Measurements from ENCODE around the gene SIPA1L2. TPM values are rescaled to one million over a fixed set of nuclear protein-coding genes. Genes with fewer than 3 reads are reported as not detected.

The SIPA1L2 gene
- total RNA-seq, 1 donor from 2014 or later = 3.0 TPM

DNA sequence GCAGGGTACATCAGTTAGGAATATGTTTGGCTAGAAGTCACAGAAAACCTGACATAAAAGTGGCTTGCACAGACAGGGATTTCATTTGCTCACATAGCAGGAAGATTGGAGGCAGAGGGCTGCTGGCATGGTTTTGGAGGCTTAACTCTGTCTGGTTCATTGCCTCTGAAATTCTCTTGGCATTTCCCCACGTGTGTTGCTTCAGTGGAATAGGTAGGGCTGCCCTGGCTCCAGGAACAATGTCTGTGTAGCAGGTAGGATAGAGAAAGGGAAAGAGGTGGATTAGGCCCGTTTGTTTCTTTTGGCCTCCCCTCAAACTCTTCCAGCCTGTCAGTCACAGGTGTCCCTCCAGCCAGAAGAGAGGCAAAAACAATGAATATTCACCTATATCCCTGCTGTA, 20.5 kb upstream of the SIPA1L2 start:
- DNase-seq (ENCODE audit: low read depth in 2 of 2) = no peak

DNA sequence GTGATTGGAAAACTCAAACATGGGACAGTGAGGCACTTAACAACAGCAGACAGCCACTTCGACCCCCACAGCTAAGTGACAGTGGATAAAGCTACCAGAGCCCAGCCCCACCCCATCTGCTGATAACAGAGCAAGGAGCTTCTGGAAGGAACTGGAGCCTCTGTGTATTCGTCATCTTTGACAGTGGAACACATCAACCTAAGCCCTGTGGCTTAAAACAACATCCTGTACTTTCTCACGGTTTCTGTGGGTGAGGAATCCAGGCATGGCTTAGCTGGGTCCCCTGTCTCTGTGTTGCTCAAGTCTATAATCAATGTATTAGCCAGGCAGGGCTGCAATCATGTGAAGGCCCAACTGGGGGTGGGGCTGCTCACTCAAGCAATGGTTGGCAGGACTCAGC, 18.4 kb upstream of the SIPA1L2 start:
- peak in 1 of 2 donors; percentile 47 for DNase-seq (ENCODE audit: low read depth in 2 of 2)

DNA sequence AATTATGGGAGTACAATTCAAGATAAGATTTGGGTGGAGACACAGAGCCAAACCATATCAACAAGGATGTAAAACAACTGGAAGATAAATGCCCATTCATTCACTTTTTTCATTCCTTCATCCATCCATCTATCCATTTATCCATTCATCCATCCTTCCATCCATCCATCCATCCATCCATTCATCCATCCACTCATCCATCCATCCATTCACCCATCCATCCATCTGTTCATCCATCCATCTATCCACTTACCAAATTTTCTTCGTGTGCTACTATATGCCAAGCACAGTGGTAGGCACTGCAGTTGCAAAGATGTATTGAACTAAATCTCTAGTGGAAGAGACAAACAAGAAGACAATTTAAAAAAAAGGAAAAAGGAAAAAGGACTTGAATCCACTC, 14.3 kb upstream of the SIPA1L2 start:
- no peak for DNase-seq (ENCODE audit: low read depth in 2 of 2)

DNA sequence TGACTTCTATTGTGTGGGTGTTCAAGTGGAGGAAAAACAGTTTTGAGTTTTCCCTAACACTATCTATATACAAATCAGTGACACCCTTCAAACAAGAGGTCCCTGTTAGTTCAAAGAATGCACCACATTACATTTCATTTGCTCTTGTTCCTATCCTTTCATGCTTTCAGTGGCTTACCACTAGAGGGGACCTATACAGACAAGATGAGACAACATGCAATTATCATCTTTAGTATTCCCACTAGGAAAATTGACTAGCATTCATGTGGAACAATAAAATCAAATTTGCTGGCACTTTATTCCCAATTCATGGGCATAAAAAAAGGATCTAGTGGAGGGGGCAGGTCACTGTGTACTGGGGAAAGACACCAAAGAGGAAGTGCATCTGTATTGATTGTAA, 13.3 kb upstream of the SIPA1L2 start:
- no peak for DNase-seq (ENCODE audit: low read depth in 2 of 2)

DNA sequence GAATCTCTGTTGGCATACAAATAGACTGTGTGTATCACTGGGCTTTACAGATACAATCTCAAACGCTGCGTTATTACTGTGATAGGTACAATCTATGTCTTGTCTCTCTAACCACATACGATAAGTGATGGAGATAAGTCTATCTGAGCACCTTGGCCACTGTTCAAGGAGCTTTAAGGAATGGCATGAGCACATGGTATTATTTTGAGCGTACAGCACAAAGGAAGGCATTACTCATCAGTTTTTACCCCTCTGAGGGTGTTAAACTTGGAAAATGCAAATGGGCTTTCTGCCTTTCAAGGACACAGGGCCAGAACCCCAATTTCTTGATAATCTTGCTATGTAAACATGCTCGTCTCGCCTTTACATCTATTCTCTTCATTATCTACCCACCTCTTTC, 11.6 kb upstream of the SIPA1L2 start:
- no peak for DNase-seq (ENCODE audit: low read depth in 2 of 2)

DNA sequence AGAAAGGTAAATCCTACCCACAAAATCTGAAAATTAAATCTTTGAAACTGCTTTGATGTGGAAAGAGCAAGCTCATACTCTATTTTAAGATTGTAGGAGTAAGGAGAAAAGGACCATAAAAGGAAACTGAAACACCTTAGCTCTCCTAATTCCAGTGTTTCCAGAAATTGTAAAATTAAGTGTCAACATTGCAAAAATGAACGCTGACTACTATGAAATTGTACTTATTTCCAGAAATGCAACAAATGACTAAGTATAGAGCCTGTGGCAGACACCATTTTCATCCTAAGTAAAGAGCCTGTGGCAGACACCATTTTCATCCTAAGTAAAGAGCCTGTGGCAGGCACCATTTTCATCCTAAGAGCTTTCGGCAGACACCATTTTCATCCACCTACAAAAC, 6.9 kb upstream of the SIPA1L2 start:
- no peak for DNase-seq (ENCODE audit: low read depth in 2 of 2)

DNA sequence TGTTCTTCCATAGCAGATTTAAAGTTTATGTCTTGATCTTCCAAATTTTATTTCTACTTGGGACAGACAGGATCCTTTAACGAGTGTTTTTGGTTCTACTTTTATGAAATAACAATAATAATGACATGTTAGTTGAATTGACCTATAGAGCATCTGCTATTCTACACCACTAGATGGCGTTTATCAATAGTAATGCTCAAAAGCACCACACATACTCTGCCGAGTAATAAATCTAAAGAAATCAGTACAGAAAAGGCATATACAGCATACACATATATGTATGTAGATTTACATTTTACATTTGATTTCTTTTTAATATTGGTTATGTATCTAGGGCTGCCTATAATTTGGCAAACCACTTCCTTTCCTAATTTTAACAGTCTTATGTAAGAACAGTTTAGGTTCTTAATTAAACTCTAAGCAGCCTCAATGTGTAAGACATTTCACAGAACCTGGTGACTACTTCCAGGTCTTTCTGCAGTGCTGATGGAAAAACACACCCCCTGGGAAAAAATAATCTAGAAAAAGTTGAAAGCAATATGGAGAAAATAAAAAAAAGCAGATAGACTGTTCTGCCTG, 5.9 kb upstream of the SIPA1L2 start:
- peak; percentile 70 to 71 for DNase-seq (ENCODE audit: low read depth in 2 of 2)

DNA sequence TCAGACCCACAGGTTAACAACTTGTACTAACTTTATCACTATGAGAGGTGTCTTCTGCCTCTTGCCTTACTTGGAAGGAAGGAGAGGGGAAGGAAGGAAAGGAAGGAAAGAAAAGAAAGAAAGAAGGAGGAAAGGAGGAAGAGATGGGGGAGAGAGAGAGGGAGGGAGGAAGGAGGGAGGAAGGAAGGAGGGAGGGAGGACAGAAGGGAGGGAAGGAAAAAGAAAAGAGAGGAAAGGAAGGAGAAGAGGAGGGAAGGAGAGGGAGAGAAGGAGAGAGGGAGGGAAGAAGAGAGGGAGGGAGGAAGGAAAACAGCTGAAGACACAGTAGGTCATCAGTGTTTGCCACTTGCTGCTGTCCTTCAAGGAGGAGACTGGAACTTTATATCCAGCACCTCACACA, 5.3 kb upstream of the SIPA1L2 start:
- DNase-seq (ENCODE audit: low read depth in 2 of 2) = no peak

DNA sequence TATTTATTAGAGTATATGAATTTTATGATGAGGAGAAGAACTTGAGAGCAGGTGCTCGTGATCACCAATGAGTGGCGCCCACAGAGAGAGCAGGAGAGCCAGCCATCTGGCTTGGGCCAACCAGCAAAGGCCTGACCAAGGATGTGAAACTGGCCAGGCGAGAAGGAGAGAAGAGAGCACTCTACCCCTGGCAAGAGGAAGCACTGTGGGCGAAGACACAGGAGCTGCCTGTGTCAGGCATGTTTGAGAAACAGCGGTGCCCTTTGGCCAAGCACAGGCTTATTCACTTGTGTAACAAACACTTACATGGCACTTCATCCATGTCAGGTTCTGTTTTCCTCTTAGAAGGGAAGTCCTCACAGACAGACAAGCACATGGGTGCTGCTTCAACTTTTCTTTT, 4.2 kb upstream of the SIPA1L2 start:
- no peak for DNase-seq (ENCODE audit: low read depth in 2 of 2)

DNA sequence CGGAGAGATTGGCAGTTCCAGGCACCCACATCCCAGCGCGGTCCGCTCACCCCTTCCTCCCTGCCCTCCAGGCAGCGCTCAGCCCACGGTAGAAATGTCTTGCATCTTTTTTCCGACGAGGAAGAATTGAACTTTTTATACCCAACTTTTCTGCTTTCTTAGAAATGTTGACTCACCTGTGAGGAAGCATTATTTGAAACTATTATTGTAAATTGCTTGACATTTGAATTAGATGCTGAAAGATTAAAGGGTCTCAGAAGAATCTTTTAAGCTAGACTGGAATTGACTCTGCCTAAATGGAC, 912 bp upstream of the SIPA1L2 start:
- no peak for DNase-seq (ENCODE audit: low read depth in 2 of 2)

DNA sequence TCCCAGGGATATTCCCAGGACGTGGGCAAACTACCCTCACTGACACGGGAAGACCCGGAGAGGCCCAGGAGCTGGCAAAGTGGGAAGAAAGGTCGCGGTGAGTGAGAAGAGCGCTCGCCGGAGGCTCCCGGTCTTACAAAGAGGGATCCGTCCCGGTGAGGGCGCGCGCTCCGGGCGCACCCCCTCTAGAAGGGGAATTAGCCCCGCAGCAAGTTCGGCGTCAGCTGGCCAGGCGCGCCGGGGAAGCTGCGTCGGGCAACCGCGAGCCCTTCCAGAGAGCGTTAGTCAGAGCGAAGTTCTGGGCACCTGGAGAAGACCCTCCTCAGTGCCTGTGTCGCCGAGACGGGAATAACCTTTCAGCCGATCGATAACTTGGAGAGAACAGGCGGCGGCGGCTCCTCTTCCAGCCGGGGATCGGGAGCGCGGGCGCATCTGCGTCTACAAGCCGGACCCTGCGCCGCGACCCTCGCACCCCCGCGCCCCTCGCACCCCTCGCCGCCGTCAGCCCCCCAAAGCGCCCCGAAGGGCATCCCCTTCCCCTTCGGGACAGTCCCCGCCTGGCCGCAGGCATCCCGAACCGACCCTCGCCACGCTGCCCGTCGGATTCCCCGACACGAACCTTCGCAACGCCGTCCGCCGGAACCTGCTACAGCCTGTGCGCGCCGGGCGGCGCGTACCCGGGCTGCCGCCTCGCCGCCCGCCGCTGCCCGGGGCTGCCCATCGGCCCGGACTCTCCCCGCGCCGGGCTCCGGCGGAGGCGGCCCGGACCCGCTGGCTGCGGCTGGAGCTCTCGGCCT, 485 bp downstream of the SIPA1L2 start:
- DNase-seq (ENCODE audit: low read depth in 2 of 2) = peak; percentile 6 to 46

DNA sequence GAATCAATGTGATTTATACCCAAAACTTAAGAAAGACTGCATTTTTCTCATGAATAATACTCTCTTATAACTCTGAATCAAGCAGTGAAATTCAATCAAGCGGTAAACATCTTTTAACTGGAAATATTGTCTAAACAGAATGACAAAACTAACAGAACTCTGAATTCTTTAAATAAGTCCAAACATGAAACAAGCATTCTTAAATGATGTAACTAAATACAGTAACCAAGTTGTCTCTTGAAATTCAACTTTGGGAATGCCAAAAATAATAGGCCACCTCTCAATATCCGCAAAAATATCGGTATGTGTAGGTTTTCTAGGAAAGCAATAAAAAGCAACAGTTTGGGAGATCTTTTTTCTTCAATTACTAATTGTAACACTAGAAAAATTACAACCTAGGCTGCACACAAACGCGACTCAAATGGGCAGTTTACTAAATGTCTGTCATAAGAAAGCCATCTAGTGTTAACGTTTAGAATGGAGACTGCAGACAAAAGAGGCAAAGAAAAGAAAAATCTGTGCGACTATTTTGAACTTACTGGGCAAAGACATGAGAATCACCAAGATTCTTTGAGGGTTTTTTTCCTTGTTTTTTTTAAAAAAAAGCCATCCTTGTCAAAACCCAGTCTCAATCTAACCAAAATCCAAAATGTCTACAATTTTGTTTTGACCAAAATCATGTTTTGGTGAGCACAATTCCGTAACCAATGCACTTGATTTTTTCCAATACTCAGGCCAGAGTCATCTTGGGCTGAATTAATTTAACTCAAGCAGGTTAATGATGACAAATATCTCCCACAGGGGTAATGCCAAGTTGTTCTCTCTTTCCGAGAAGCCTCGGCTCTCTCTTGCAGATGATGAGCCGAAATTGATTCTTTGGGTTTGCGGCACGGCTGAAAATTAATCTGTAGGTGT, 1.3 kb downstream of the SIPA1L2 start:
- peak; percentile 41 to 72 for DNase-seq (ENCODE audit: low read depth in 2 of 2)

DNA sequence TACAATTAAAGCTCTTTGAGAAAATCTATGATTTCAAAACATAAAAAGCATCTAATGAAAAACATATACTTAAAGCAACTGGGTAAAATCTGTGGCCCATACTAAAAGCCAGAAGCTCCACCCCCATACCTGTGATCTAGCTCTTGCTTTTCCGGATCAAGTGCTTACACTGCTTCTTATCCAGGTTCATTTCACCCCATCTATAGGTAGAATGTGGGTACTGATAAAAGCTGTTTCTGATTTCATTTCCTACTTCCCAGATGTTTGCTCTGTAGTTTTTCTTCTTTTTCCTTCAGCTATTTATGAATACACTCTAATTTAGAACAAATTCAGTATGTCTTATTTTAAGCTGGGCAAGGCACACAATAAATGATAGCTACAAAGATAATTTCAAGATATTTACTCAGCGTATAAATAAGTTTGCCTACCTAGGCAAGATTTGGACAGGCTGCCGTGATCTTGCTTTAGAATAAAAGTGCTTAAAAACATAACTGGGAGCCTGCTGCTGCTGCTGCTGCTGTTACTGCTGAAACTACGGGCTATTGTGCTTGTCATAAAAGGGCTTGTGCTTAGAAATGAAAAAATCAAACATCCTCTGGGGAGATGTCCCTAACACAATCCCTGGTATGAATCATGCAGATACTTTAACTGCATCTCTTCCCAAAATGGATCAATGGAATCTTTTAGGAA, 2.1 kb downstream of the SIPA1L2 start:
- DNase-seq (ENCODE audit: low read depth in 2 of 2) = peak; percentile 22 to 52

DNA sequence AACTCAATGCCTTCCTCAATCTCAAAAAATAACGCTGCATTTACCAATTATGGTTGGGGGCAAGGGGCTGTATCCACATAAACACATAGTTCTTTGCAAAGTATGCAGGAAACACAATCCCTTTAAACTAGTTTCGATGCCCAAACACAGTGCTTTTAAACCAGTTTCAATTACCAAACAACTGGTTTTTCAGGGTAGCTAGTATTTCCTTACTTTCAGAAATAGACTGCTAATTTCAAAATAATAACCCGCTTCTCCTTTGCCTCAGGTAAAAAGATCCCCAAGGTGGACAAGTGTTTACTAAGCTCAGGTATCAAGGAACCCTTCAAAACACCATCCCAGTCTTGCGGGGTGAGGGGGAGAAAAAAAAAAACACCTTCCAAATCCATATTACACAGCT, 2.8 kb downstream of the SIPA1L2 start:
- DNase-seq (ENCODE audit: low read depth in 2 of 2) = no peak

DNA sequence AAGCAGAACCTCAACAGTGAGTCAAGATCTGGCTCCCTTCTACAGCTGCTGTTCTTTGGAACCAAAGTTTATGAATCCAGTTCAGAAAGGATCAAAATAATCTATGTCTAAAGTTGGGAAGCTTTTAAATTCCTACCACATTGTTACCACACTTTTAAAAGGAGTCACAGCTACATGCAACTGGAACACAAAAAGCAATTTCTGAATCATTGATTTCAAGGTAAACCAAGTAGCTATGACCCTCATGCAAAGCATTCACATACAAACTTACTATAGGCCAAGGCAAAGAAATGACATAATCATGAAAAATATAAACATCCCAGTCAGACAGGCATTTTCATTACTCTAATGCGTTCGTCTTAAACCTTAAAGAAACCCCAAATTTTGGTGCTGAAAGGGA, 3.5 kb downstream of the SIPA1L2 start:
- DNase-seq (ENCODE audit: low read depth in 2 of 2) = no peak

DNA sequence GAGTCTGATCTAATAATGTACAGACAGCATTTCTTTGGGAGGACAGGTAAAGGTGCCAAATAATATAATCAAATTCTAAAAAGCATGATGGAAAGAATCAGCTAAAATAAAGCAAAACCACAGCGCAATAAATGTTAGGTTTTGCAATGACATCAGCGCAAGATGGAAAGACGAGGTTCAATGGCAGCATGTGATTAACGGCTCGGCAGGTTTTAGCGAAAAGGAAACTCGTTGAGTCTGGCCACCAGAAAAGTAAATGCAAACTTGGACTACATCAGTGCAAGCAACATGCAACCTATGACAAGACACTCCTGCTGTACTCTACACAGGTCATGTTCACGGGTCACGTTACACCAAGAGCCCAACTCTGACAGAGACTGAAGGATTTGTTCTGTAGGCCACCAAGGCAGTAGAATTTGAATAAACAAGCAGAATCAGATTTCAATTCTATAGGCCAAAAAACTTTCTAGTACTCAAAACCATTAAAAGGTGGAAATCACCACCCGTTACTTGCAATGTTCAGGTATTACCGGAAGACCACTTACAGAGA, 4.5 kb downstream of the SIPA1L2 start:
- DNase-seq (ENCODE audit: low read depth in 2 of 2) = no peak

DNA sequence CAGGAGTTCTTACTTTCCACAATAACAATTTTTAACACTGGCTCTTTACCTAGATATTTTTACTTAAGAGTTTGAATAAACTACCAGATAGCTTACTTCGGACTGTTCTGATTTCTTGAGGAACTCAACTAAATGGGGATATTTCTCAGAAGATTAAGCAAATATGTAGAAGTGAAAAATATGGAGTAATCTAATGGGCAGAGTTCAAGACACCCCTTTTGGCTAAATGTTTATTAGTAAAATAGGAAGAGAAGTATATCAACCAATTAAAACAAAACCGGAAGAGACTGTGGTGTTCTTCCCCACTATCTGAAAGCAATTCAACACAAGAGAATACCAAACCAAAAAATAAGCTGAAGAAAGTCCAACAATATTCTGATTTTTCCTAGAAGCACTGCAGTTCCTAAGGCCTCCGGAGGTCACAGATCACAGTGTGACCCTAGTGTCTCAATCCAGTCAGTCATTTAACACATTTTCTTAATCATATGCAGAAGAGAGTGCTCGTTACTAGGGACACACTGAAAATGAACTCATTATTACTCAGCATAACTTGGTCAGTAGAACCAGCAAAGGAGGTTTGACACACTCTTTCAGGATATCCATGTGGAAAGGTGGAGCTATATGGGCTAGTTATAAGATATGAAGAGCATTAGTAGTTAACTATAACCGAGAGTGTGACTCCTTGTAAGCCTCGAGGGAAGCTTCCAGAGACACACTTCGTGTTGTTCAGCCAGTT, 5.2 kb downstream of the SIPA1L2 start:
- peak in 1 of 2 donors; percentile 30 for DNase-seq (ENCODE audit: low read depth in 2 of 2)

DNA sequence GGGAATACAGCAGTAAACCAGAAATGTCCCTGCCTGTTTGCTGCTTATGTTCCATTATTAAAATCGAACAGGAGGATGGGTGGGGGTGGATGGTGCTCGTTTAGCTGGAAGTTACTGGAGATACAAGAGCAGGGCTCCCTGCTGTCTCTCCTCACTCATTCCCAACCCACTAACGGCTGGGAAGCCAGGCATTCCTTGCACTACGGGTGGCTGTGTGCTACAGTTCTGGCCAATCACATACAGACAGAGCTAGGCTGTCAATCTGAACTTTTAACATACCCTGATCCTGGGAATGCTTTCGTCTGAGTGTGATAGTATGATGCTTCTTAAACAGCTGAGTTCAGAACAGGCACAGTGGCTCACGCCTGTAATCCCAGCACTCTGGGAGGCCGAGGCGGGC, 7.0 kb downstream of the SIPA1L2 start:
- no peak for DNase-seq (ENCODE audit: low read depth in 2 of 2)

DNA sequence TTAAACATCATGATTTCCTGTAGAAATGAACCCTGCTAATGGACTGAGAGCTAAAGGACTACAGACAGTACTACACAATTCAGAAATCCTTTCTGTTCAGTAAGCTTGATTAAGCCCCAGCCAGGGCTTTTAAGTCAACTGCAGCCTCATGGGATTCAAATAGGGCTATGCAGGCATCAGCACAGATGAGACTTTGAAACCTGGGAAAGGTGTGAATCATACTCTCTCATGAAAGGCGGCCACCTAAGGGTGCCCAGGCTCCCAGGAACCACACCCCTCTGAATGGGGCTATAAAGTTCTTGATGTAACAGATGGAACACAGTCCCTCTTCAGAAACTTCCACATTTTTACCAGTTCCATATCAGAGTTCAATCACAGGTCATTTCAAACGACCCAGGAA, 7.6 kb downstream of the SIPA1L2 start:
- no peak for DNase-seq (ENCODE audit: low read depth in 2 of 2)

DNA sequence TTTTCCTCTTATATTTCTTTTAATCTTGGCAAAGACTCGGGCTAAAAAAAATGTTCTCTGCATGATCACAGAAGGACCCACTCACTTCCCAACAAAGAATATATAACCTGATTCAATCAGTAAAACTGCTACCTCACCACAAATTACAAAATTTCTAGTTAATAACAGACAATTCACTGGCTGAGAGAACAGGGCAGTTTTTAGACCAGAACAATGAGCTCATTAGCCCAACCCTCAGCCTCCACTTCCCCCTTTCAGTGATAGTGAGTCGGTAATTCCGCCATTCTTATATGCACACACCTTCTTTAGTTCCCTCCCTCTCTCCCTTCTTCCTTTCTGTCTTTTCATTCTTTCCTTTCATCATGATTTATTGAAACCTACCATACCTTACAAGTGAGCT, 8.9 kb downstream of the SIPA1L2 start:
- DNase-seq (ENCODE audit: low read depth in 2 of 2) = no peak

DNA sequence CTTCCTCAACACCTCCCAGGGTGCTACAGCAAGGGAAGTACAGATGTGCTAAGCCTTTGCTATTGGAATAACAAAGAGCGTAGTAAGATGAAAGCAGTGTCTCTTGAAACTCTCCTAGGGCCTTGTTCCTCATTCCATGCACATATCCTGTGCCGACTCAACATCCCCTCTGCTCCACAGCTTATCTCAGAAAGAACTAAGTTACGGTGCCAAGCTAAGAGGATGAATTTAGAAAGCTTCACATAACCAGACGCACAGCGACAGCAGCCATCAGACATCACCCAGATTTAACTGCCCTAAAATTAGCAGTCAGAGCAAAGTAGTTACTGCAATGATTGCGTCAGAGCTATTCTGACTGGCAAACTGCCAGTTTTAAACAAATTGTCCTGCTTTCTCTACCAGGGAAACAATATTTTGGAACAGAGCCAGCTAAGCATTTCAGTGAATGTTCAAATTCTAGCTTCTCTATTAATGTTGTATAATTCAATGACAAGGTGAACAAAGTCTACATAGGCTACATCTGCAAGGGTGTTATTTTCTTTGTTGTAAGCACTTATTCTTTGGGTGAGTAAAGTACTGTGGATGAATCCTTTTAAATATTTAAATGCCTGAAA, 9.5 kb downstream of the SIPA1L2 start:
- peak; percentile 91 to 93 for DNase-seq (ENCODE audit: low read depth in 2 of 2)
